GM23248 (cell line): ENCODE results near the gene MROH8.

Experiments used
- EZH2 ChIP-seq: fragments of 200-600 bp; sonication (generic); IDR thresholded peaks from 2 replicates; pipeline ENCODE4 v1.6.1; 2018; ENCODE audit warnings: antibody characterized with exemption, mild to moderate bottlenecking; ENCODE audit not compliant: insufficient read depth, poor library complexity, severe bottlenecking
- EZH2phosphoT487 ChIP-seq: fragments of 200-600 bp; sonication (generic); IDR thresholded peaks from 2 replicates; pipeline ENCODE4 v1.6.1; 2018; ENCODE audit warnings: antibody characterized with exemption, moderate library complexity, mild to moderate bottlenecking, low read depth; ENCODE audit not compliant: insufficient read depth

DNA sequence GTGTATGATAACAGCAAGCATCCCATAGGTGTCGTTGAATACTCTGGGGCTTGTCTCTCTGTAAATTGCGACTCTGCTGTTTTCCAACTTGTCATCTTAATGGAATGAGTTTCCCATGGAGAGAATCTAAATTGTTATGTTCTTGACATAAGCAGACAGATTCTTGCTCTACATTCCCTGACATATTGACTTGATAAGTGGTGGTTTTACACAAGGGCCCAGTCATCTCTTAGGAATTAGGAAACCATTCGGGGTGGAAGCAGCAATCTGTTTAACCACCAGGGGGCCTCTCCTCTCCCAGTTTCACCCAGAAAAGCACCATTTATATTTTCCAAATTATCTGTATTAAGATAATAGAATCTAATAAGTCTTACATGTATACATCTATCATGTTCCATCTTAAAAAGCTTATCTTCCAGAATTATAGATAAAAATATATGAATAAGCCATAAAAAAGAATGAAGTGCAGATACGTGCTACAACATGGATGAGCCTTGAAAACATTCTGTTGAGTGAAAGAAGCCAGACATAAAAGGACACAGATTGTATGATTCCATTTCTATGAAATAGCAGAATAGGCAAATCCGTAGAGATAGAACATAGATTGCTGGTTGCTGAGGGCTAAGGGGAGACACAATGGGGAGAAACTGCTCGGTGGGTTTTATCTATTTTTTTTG, 23.1 kb upstream of the MROH8 start:
- TF ChIP-seq EZH2 (no peak), EZH2phosphoT487 (0 out of 2 replicates have a peak, but pooled peaks have one; percentile 58)
